GM12801 (cell line): ENCODE results near the gene TIE1.

Experiments
- TF ChIP-seq, protein P1 (sequence below): IDR thresholded peaks from one replicate; pipeline ENCODE4 v1.5.1; 2011; ENCODE audit warnings: control low read depth; ENCODE audit not compliant: insufficient read length; ENCODE audit errors: extremely low read depth

TIE1 gene

GRCh38 chr1:43316738-43317520, 16.1 kb downstream of the TIE1 start:
- TF ChIP-seq, protein P1, sequence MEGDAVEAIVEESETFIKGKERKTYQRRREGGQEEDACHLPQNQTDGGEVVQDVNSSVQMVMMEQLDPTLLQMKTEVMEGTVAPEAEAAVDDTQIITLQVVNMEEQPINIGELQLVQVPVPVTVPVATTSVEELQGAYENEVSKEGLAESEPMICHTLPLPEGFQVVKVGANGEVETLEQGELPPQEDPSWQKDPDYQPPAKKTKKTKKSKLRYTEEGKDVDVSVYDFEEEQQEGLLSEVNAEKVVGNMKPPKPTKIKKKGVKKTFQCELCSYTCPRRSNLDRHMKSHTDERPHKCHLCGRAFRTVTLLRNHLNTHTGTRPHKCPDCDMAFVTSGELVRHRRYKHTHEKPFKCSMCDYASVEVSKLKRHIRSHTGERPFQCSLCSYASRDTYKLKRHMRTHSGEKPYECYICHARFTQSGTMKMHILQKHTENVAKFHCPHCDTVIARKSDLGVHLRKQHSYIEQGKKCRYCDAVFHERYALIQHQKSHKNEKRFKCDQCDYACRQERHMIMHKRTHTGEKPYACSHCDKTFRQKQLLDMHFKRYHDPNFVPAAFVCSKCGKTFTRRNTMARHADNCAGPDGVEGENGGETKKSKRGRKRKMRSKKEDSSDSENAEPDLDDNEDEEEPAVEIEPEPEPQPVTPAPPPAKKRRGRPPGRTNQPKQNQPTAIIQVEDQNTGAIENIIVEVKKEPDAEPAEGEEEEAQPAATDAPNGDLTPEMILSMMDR = no peak

GRCh38 chr1:43317817-43318471, 17.2 kb downstream of the TIE1 start:
- TF ChIP-seq, protein P1 = no peak

- TF ChIP-seq, protein P1 = no peak
Observed at GRCh38 chr1:43318831-43319230, 18.0 kb downstream of the TIE1 start.

GRCh38 chr1:43319288-43319687, 18.5 kb downstream of the TIE1 start:
- TF ChIP-seq, protein P1 = no peak

DNA sequence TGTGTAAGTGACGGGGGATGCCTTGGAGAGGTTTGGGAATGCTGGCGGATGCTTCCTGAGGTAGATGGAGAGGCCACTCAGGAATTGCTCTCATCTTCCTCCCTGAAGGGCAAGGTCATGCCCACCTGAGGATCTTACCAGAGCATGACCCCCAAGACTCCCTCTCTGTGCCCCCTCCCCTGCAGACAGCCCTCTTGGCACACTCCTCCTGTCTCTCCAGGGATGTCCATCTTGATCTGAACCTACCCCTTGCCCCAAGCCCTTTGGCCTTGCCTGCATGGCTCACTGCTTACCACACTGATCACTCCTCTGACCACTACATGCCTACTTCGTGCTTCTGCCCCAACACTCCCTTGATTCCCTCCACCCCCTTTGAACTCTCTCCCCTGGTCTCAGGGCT, 19.0 kb downstream of the TIE1 start:
- TF ChIP-seq, protein P1 = no peak

- TF ChIP-seq, protein P1 = no peak
Observed at GRCh38 chr1:43321331-43321891, 20.6 kb downstream of the TIE1 start.

GRCh38 chr1:43322506-43322905, 21.7 kb downstream of the TIE1 start:
- TF ChIP-seq, protein P1 = no peak
